NT2/D1 (cell line): ENCODE data around the gene GALNT14.
A peak's percentile ranks its signal among the peaks of the same experiment; 100 is the strongest.

Source experiments
- DNase-seq: peaks from one replicate; pipeline ENCODE4 v3.0.0-alpha.2; 2011; ENCODE audit warnings: low read depth, low spot score
- H3K27me3 ChIP-seq: 2 replicates; pipeline ENCODE4 v1.6.0; 2011; ENCODE audit warnings: mild to moderate bottlenecking; ENCODE audit not compliant: insufficient read length, insufficient read depth
- H3K36me3 ChIP-seq: 2 replicates; pipeline ENCODE4 v1.6.1; 2011; ENCODE audit warnings: mild to moderate bottlenecking, low read length, mixed read lengths; ENCODE audit not compliant: insufficient read depth, insufficient read length
- H3K4me1 ChIP-seq: 2 replicates; pipeline ENCODE4 v1.5.1; 2011; ENCODE audit not compliant: insufficient read depth, insufficient read length
- H3K4me3 ChIP-seq: 2 replicates; pipeline ENCODE4 v1.5.1; 2011; ENCODE audit warnings: low read depth; ENCODE audit not compliant: insufficient read length
- H3K9ac ChIP-seq: 2 replicates; pipeline ENCODE4 v1.6.0; 2011; ENCODE audit warnings: low read depth; ENCODE audit not compliant: insufficient read length
- H3K9me3 ChIP-seq: 2 replicates; pipeline ENCODE4 v1.5.1; 2011; ENCODE audit warnings: mild to moderate bottlenecking, low read length; ENCODE audit not compliant: insufficient read depth
- SUZ12 ChIP-seq: IDR thresholded peaks from 2 replicates; pipeline ENCODE4 v1.6.1; 2011; ENCODE audit not compliant: insufficient read length, insufficient read depth; ENCODE audit errors: extremely low read depth
- YY1 ChIP-seq: IDR thresholded peaks from 2 replicates; pipeline ENCODE4 v1.6.1; 2011; ENCODE audit not compliant: insufficient read length, insufficient read depth
- ZNF274 ChIP-seq: IDR thresholded peaks from 2 replicates; pipeline ENCODE4 v1.6.1; 2011; ENCODE audit warnings: mild to moderate bottlenecking, low read depth, low read length

Gene GALNT14

GRCh38 chr2:30940839-30941238 lies 197.4 kb downstream of the GALNT14 start:
- Histone ChIP-seq H3K9me3 (no peaks in the 10 kb centered on the region), H3K4me3 (no peak overlapping the region), H3K9ac (no peak overlapping the region), H3K27me3 (no peaks in the 10 kb centered on the region), H3K4me1 (peaks cover 2% of the 10 kb centered on the region), H3K36me3 (no peaks in the 10 kb centered on the region)
- TF ChIP-seq SUZ12 (no peak), ZNF274 (no peak), YY1 (no peak)
- no peak for DNase-seq

GRCh38 chr2:30939364-30939763 lies 198.9 kb downstream of the GALNT14 start:
- TF ChIP-seq YY1, result no peak

GRCh38 chr2:30938196-30938595 lies 200.0 kb downstream of the GALNT14 start:
- TF ChIP-seq YY1 (no peak), ZNF274 (no peak), SUZ12 (no peak)
- H3K9me3 ChIP-seq, result no peaks in the 10 kb centered on the region
- no peak overlapping the region for H3K4me3 ChIP-seq
- H3K4me1 ChIP-seq, result peaks cover under 1% of the 10 kb centered on the region
- no peaks in the 10 kb centered on the region for H3K27me3 ChIP-seq
- H3K36me3 ChIP-seq, result peaks cover 2% of the 10 kb centered on the region
- no peak overlapping the region for H3K9ac ChIP-seq
- no peak for DNase-seq

More at GRCh38 chr2:30939364-30939763, 198.9 kb downstream of the GALNT14 start:
- Histone ChIP-seq H3K4me3 (no peak overlapping the region), H3K9me3 (no peaks in the 10 kb centered on the region), H3K4me1 (peaks cover 2% of the 10 kb centered on the region), H3K9ac (no peak overlapping the region), H3K36me3 (peaks cover 2% of the 10 kb centered on the region), H3K27me3 (no peaks in the 10 kb centered on the region)
- DNase-seq, result peak; percentile 33

GRCh38 chr2:30936977-30937376 lies 201.3 kb downstream of the GALNT14 start:
- TF ChIP-seq SUZ12 (no peak), ZNF274 (no peak), YY1 (no peak)
- Histone ChIP-seq H3K27me3 (no peaks in the 10 kb centered on the region), H3K4me1 (no peaks in the 10 kb centered on the region), H3K4me3 (no peak overlapping the region), H3K36me3 (peaks cover 2% of the 10 kb centered on the region), H3K9me3 (no peaks in the 10 kb centered on the region), H3K9ac (no peak overlapping the region)
- DNase-seq, result no peak

GRCh38 chr2:30935795-30936194 lies 202.4 kb downstream of the GALNT14 start:
- H3K4me1 ChIP-seq, result peaks cover 4% of the 10 kb centered on the region
- H3K9ac ChIP-seq, result no peak overlapping the region
- no peaks in the 10 kb centered on the region for H3K9me3 ChIP-seq
- TF ChIP-seq ZNF274, result no peak
- TF ChIP-seq SUZ12, result no peak
- no peak for TF ChIP-seq YY1
- DNase-seq, result no peak
- peaks cover 2% of the 10 kb centered on the region for H3K36me3 ChIP-seq
- H3K4me3 ChIP-seq, result no peak overlapping the region
- no peaks in the 10 kb centered on the region for H3K27me3 ChIP-seq

GRCh38 chr2:30934066-30934465 lies 204.2 kb downstream of the GALNT14 start:
- Histone ChIP-seq H3K4me1 (peaks cover 4% of the 10 kb centered on the region), H3K27me3 (no peaks in the 10 kb centered on the region), H3K36me3 (peaks cover 6% of the 10 kb centered on the region)

GRCh38 chr2:30933496-30933895 lies 204.7 kb downstream of the GALNT14 start:
- H3K4me3 ChIP-seq, result no peak overlapping the region
- DNase-seq, result no peak
- H3K36me3 ChIP-seq, result peaks cover 9% of the 10 kb centered on the region
- TF ChIP-seq YY1 (no peak), SUZ12 (no peak), ZNF274 (no peak)
- no peaks in the 10 kb centered on the region for H3K27me3 ChIP-seq
- no peak overlapping the region for H3K9ac ChIP-seq
- H3K9me3 ChIP-seq, result no peaks in the 10 kb centered on the region
- peaks cover 4% of the 10 kb centered on the region for H3K4me1 ChIP-seq

More at GRCh38 chr2:30934066-30934465, 204.2 kb downstream of the GALNT14 start:
- Histone ChIP-seq H3K9ac (no peak overlapping the region), H3K9me3 (no peaks in the 10 kb centered on the region), H3K4me3 (no peak overlapping the region)
- TF ChIP-seq ZNF274 (no peak), YY1 (no peak), SUZ12 (no peak)
- no peak for DNase-seq
